K562 (cell line): ENCODE results near the gene PYGB. TPM values are rescaled to one million over a fixed set of nuclear protein-coding genes. Genes with fewer than 3 reads are reported as not detected.

ENCODE experiments used
- ATAC-seq: fragments of 200-7000 bp; cut with Tn5 transposase; 3 replicates; pipeline ENCODE4 v1.9.1; 2020; ENCODE audit warnings: moderate library complexity
- BruUV-seq: library from RNA; stranded (reverse); fragments of 400-500 nt; replicated peaks from 2 replicates; lab custom pipeline; 2021; lab: Mats Ljungman, UMichigan
- CTCF ChIA-PET: fragments of 300-600 bp; formaldehyde crosslinking; extraction: SDS; loops from one replicate; lab custom pipeline; 2021; ENCODE audit warnings: low intra/inter-chr PET ratio; lab: Yijun Ruan, JAX
- POLR2A ChIA-PET: fragments of 300-600, 350-650 bp; sonication (Branson Sonifier 250); formaldehyde crosslinking; extraction: SDS; loops from one replicate; lab custom pipeline; 2021; ENCODE audit warnings: antibody characterized with exemption, inconsistent platforms; lab: Yijun Ruan, JAX
- DNase-seq, 4 experiments: peaks; one replicate each; pipeline versions ENCODE4 v3.0.0 to v3.0.0-alpha.2; 2011 to 2018; ENCODE audit warnings: low spot score in 3 of 4, mixed read lengths in 3 of 4; ENCODE audit errors: extremely low read depth in 1 of 4
- FAIRE-seq: peaks from 2 replicates; lab custom pipeline; 2011; peaks lifted over from hg19 to GRCh38; lab: Jason Lieb, UNC
- H2AFZ ChIP-seq: 2 replicates; pipeline ENCODE4 v1.6.0; 2011; ENCODE audit warnings: low read depth, low read length, control low read depth, inconsistent platforms
- H3K27ac ChIP-seq: fragments of 200-600 bp; 3 replicates; pipeline ENCODE4 v1.8.0; 2011; ENCODE audit warnings: low read depth, mild to moderate bottlenecking, control low read depth, inconsistent platforms, low read length, moderate library complexity, mixed read lengths; ENCODE audit errors: extremely low read depth
- H3K27me3 ChIP-seq, 2 experiments: fragments of 300-600 bp in 1 of 2; 2 replicates in 1 of 2; 3 replicates in 1 of 2; pipeline versions ENCODE4 v1.6.0 to v1.8.0; 2011; ENCODE audit warnings: inconsistent platforms in 2 of 2, low read length in 2 of 2, mild to moderate bottlenecking in 1 of 2, mixed read lengths in 1 of 2, moderate library complexity in 1 of 2; ENCODE audit not compliant: control insufficient read depth in 2 of 2, insufficient read depth in 2 of 2
- H3K36me3 ChIP-seq: fragments of 300-600 bp; 3 replicates; pipeline ENCODE4 v1.8.0; 2011; ENCODE audit warnings: mild to moderate bottlenecking, low read length, inconsistent platforms; ENCODE audit not compliant: control insufficient read depth, insufficient read depth
- H3K4me1 ChIP-seq, 2 experiments: fragments of 200-600 bp in 1 of 2; replicated peaks in 1 of 2; 2 replicates in 1 of 2; 3 replicates in 1 of 2; pipeline versions ENCODE4 v1.5.1 to v1.8.0; 2011; ENCODE audit warnings: inconsistent platforms in 2 of 2, low read length in 2 of 2, mild to moderate bottlenecking in 1 of 2, mixed read lengths in 1 of 2, moderate library complexity in 1 of 2; ENCODE audit not compliant: control insufficient read depth in 2 of 2, insufficient read depth in 2 of 2
- H3K4me2 ChIP-seq: 2 replicates; pipeline ENCODE4 v1.6.1; 2011; ENCODE audit warnings: low read length, control low read depth, inconsistent platforms, mixed read lengths; ENCODE audit not compliant: insufficient read depth
- H3K4me3 ChIP-seq: fragments of 200-600 bp; sonication (generic), shearing (Covaris generic); 2 replicates; pipeline ENCODE4 v1.5.1; 2016; ENCODE audit warnings: control low read depth, inconsistent platforms
- H3K79me2 ChIP-seq: fragments of 200-600 bp; 3 replicates; pipeline ENCODE4 v1.8.0; 2011; ENCODE audit warnings: low read length, inconsistent platforms; ENCODE audit not compliant: control insufficient read depth, insufficient read depth
- H3K9ac ChIP-seq, 2 experiments: 2 replicates each; pipeline versions ENCODE4 v1.6.0 to v1.6.1; 2011; ENCODE audit warnings: low read depth in 2 of 2, low read length in 2 of 2, control low read depth in 1 of 2, inconsistent platforms in 1 of 2, mild to moderate bottlenecking in 1 of 2, mixed read lengths in 1 of 2; ENCODE audit not compliant: insufficient read depth in 1 of 2
- H3K9me1 ChIP-seq: one replicate; pipeline ENCODE4 v1.6.0; 2011; ENCODE audit warnings: inconsistent platforms, mild to moderate bottlenecking, low read length, moderate library complexity; ENCODE audit not compliant: control insufficient read depth, insufficient read depth
- H3K9me3 ChIP-seq: replicated peaks from 2 replicates; pipeline ENCODE4 v1.5.1; 2011; ENCODE audit warnings: low read depth, low read length, inconsistent platforms; ENCODE audit not compliant: control insufficient read depth, insufficient read depth
- H4K20me1 ChIP-seq: replicated peaks from 2 replicates; pipeline ENCODE4 v1.6.1; 2011; ENCODE audit warnings: low read length, inconsistent platforms, mixed read lengths; ENCODE audit not compliant: control insufficient read depth, insufficient read depth
- CHCHD3 ChIP-seq: fragments of 250-450 bp; sonication (Bioruptor Pico); IDR thresholded peaks from 2 replicates; pipeline ENCODE4 v2.1.2; 2022; ENCODE audit warnings: mild to moderate bottlenecking
- DPF2 ChIP-seq: fragments of 450-650 bp; IDR thresholded peaks from 2 replicates; pipeline ENCODE4 v1.6.1; 2016
- MBD2 ChIP-seq: sonication (generic); IDR thresholded peaks from 2 replicates; pipeline ENCODE4 v1.6.1; 2016; ENCODE audit warnings: low read depth, borderline replicate concordance
- NFE2L1 ChIP-seq: fragments of 450-650 bp; IDR thresholded peaks from 2 replicates; pipeline ENCODE4 v1.6.1; 2016; ENCODE audit warnings: missing genetic modification characterization, low read depth, mild to moderate bottlenecking, missing compliant biosample characterization, moderate library complexity, borderline replicate concordance
- PCBP2 ChIP-seq: fragments of 200-400 bp; formaldehyde crosslinking; IDR thresholded peaks from 2 replicates; pipeline ENCODE4 v1.6.1; 2018; ENCODE audit warnings: low read length, low read depth, mild to moderate bottlenecking, moderate library complexity; ENCODE audit not compliant: poor library complexity, severe bottlenecking
- POLR2H ChIP-seq: IDR thresholded peaks from 2 replicates; pipeline ENCODE4 v1.6.1; 2016; ENCODE audit warnings: missing genetic modification characterization, low read depth, mild to moderate bottlenecking, control low read depth, missing compliant biosample characterization, moderate library complexity
- PRMT5 ChIP-seq: sonication (generic); formaldehyde crosslinking; IDR thresholded peaks from 2 replicates; pipeline ENCODE4 v1.5.0; 2020; ENCODE audit warnings: missing genetic modification reagents
- PTBP1 ChIP-seq: fragments of 200-400 bp; formaldehyde crosslinking; IDR thresholded peaks from 2 replicates; pipeline ENCODE4 v1.6.1; 2017; ENCODE audit warnings: low read depth, low read length
- SMARCA5 ChIP-seq: fragments of 450-650 bp; IDR thresholded peaks from 2 replicates; pipeline ENCODE4 v1.6.1; 2016
- TRIM24 ChIP-seq, 2 experiments: fragments of 450-650 bp; IDR thresholded peaks; 2 replicates each; pipeline ENCODE4 v1.6.1; 2016
- ZNF263 ChIP-seq: sonication (generic); formaldehyde crosslinking; IDR thresholded peaks from 2 replicates; pipeline ENCODE4 v1.8.0; 2022; ENCODE audit warnings: mild to moderate bottlenecking, missing genetic modification reagents, borderline replicate concordance
- ZNF436 ChIP-seq: fragments of 250-450, 450-650 bp; sonication (Bioruptor Pico); formaldehyde crosslinking; IDR thresholded peaks from 2 replicates; pipeline ENCODE4 v1.7.0; 2020; ENCODE audit warnings: mild to moderate bottlenecking
- WGBS: fragments of 100-300 bp; shearing (Covaris generic); methylation state at CpG from one replicate; pipeline ENCODE4 v1.1.6; 2016; ENCODE audit warnings: low coverage, mixed read lengths; ENCODE audit not compliant: insufficient coverage; ENCODE audit errors: missing lambda C conversion rate; 5-methylcytosine and 5-hydroxymethylcytosine counted together
- in situ Hi-C: fragments of 300-500 bp; cut with MboI; formaldehyde crosslinking; loops from 4 replicates; pipeline ENCODE4 v1.15.0; 2018; ENCODE audit warnings: inconsistent platforms, mixed read lengths
- intact Hi-C: fragments of 100-400 bp; cut with micrococcal nuclease; formaldehyde crosslinking; loops from 2 replicates; pipeline ENCODE4 v1.14.2; 2022
- polyA plus RNA-seq, 8 experiments: library from polyadenylated mRNA; depleted of rRNA in 4 of 8; stranded (reverse) in 5 of 8; unstranded in 3 of 8; fragments of >200 nt; fragmentation: Nextera tagmentation in 2 of 8; fragmentation: Illumina TruSeq in 1 of 8; extraction: Ambion mirVana in 2 of 8; extraction: Trizol in 1 of 8; gene quantifications; 2 replicates each; pipeline versions ENCODE4 v1.2.1 to v1.2.3, GENCODE V29; 2011 to 2014; ENCODE audit warnings: inconsistent platforms in 1 of 8, missing spikeins in 1 of 8
- total RNA-seq, 7 experiments: library from RNA; depleted of rRNA in 6 of 7; stranded (reverse); fragments of >200 nt in 6 of 7; fragmentation: Illumina TruSeq in 2 of 7; extraction: Trizol in 2 of 7; gene quantifications; 2 replicates each; pipeline versions ENCODE4 v1.2.1 to v1.2.3, GENCODE V29; 2011 to 2021; ENCODE audit warnings: low replicate concordance in 1 of 7

PYGB gene
- total and polyA plus RNA-seq, 9 of the 15 experiments (the other 6 are each of a cell fraction or from before 2014, with no cell fraction given) = 0.34 to 18.0 (median 9.8) TPM

GRCh38 chr20:25306991-25307903, 59.4 kb downstream of the PYGB start:
- no peak overlapping the region for H3K4me2 ChIP-seq
- DNase-seq = no peak
- H3K27me3 ChIP-seq = no peaks in the 10 kb centered on the region
- whole genome bisulfite sequencing = 83% methylated on average over 8 of the region's 10 CpGs
- no peak overlapping the region for H2AFZ ChIP-seq
- H3K79me2 ChIP-seq = no peaks in the 10 kb centered on the region
- peak; percentile 43 for TF ChIP-seq ZNF263 (CRISPR knock-in tag)
- no peak for TF ChIP-seq PCBP2
- no peak for TF ChIP-seq CHCHD3 (CRISPR knock-in tag)
- intact Hi-C loops (no loop called here), in situ Hi-C loops (no loop called here)
- BruUV-seq = no TSS peak
- ChIA-PET POLR2A (no interaction called here), CTCF (no interaction called here)
- peaks cover 12% of the 10 kb centered on the region for H3K9me1 ChIP-seq
- H3K4me1 ChIP-seq = peaks cover 32 to 45% of the 10 kb centered on the region in 2 experiments
- no peaks in the 10 kb centered on the region for H3K9me3 ChIP-seq
- H4K20me1 ChIP-seq = no peaks in the 10 kb centered on the region
- H3K4me3 ChIP-seq = no peak overlapping the region
- H3K27ac ChIP-seq = no peak overlapping the region
- peaks cover 12% of the 10 kb centered on the region; the same call in 2 of the 3 replicates for H3K36me3 ChIP-seq
- 0 out of 4 replicates have a peak overlapping the region, but pooled peaks of 1 of the 2 experiments have one; percentile 2 for H3K9ac ChIP-seq
- no peak for FAIRE-seq
- ATAC-seq = no peak

- ATAC-seq (no peak), FAIRE-seq (no peak), DNase-seq (no peak)
- peaks cover 12% of the 10 kb centered on the region for H3K9me1 ChIP-seq
- no peak overlapping the region for H3K27ac ChIP-seq
- POLR2A ChIA-PET = no interaction called here
- H3K27me3 ChIP-seq = no peaks in the 10 kb centered on the region
- H2AFZ ChIP-seq = no peak overlapping the region
- peaks cover 12% of the 10 kb centered on the region; the same call in 2 of the 3 replicates for H3K36me3 ChIP-seq
- in situ Hi-C loops = no loop called here
- H3K4me2 ChIP-seq = no peak overlapping the region
- CTCF ChIA-PET = no interaction called here
- intact Hi-C loops = no loop called here
- WGBS = 95% methylated on average over 7 of the region's 13 CpGs
- H3K9me3 ChIP-seq = no peaks in the 10 kb centered on the region
- H4K20me1 ChIP-seq = no peaks in the 10 kb centered on the region
- BruUV-seq = no TSS peak
- no peak overlapping the region for H3K4me3 ChIP-seq
- H3K4me1 ChIP-seq = peaks cover 32 to 45% of the 10 kb centered on the region in 2 experiments
- H3K79me2 ChIP-seq = no peaks in the 10 kb centered on the region
- H3K9ac ChIP-seq = no peak overlapping the region; a peak in 1 of 4 replicates
- TF ChIP-seq TRIM24 (IDR thresholded peaks at IDR 0.05) = no peak
- no peak for TF ChIP-seq PTBP1
- no peak for TF ChIP-seq SMARCA5
- no peak for TF ChIP-seq PRMT5 (CRISPR knock-in tag)
- no peak for TF ChIP-seq MBD2
- TF ChIP-seq ZNF436 (CRISPR knock-in tag) = no peak
- TF ChIP-seq DPF2 = no peak
- no peak for TF ChIP-seq NFE2L1
- no peak for TF ChIP-seq POLR2H (tag)
Measured at GRCh38 chr20:25308083-25308491, 60.2 kb downstream of the PYGB start.
